ENCODE data around the gene WDR3.

The WDR3 gene

DNA sequence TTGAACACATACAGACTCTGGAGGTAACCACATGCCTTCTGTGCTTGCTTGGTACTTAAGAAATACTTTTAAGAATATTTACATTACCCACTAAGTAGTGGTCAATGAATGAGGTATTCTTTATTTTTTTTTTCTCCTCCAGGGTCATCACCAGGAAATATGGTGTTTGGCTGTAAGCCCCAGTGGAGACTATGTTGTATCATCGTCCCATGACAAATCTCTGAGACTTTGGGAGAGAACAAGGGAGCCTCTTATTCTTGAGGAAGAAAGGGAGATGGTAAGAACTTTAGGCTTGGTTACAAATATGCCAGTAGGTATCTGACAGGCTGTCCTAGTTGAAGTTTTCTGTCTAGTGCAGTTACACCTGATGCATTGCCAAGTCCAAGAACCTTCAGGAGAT is 22.8 kb downstream of the WDR3 start:
- no peak for DNase-seq (ENCODE audit: low spot score)

DNA sequence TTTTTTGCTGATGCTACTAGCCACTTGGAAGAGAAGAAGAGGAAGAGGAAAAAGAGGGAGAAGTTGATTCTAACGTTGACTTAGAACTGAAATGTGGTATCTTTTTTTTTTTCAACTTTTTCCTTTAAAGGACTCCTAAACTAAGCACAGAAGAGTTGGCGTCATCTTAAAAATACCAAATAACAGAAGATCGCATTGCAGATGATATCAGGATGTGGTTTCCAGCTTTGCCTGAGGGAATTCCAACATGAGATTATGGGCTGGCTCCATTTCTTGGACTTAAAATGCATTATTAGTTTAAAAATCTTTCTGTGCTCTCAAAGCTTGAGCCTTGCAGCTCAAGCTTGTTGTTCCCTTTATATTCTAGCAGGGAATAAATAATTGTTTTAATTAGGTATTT is 29.8 kb downstream of the WDR3 start:
- no peak for DNase-seq (ENCODE audit: low spot score)

DNA sequence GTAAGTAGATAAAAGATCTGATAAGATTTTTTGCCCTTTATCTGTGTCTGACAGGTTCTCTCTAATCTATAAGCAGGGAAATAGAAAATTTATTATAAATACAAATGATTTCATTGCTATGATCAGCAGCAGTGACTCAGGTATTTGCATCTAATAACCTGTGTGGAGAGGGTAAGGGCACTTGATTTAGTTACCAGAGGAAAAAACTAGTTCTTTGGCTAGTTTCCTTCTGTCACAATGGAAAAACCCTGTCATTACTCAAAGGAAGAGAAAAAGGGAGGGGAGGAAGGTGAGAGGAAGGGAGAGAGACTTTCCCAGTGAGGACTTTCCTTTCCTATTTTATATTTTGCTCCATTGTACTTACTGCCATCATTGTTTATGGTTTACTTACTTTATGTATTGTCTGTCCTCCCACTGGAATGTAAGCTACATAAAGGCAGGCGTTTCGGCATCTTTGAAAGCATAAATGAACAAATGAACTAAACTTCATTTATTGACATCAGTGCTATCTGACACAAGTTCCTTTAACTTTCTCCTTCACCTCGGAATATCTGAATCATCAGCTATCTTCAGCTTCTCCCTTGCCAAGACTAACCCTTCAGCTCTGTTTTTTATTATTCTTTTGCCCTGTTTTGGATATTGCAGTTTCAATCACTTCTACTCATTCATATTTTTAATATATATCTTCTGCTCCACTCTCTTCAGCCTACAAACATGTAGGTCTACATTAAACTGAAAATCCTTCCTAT is 34.9 kb downstream of the WDR3 start:
- DNase-seq (ENCODE audit: low spot score), result no peak

DNA sequence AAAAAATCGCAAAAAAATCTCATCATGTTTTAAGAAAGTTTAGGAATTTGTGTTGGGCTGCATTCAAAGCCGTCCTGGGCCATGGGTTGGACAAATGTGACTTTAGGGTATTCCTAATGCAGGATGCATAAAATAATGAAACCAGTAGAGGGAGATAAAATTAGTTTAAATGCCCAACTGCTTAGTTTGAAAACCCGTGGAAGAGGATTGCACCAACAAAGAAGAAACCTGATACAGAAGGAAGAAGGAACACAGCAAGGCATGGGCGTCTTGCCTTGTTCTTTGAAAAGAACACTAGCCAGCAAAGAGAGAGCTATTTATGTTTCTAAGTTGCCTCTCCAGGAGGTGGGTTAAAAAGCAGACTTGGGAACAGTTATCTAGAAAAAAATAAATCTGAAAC is 37.9 kb downstream of the WDR3 start:
- DNase-seq (ENCODE audit: low spot score), result no peak

DNA sequence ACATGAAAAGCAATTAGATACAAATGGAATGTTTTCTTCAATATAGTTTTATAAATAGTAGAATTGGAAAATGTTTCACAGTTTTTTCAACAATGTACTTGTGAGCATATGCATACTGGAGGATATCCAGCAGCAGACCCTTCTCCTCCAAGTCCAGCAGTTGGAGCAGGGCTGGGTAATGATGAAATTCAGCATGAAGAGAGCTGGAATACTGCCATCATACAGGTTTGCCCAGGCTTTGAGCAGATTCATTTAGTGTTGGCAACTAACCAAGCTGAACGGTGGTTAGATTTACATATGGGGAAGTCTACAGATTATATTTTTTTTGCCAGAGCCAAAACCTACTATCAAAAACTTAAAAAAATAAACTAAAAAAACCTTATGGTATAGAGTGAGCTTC is 38.3 kb downstream of the WDR3 start:
- no peak for DNase-seq (ENCODE audit: low spot score)

DNA sequence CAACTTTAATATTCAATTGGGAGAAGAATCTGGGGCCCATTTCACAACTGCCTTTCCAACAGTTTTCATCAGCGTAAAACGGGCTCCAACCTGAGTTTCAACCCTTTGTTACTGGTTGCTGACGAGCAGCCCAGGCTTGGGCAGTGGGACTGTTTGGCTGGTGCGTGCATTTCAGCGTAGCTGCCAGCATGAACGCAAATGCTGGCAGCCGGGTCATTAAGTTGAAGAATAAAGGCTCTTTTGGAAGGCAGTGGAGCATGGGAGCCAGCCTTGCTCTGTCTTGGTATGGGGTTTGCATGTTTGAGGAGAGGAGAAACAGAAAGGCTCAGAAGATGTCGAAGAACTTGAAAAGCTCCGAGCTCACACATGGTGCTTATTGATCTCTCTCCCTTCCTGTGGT is 40.7 kb downstream of the WDR3 start:
- no peak for DNase-seq (ENCODE audit: low spot score)

DNA sequence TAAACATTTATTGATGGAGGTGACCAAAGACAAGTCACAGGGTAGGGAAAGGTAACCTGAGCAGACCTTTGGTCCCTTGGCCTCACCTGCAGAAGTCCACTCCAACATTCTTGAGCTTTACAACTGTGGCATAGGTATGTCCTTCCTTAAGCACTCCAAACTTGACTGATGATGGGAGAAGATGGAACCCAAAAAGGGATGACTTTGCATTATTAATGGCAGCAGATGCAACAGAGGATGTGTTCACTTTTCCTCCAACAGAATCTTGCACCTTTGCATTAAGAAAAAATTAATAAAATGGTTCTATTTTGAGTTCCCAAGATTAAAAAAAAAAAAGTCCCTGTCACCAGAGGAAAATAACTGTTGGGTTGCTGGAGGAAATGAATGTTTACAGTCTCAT is 42.2 kb downstream of the WDR3 start:
- no peak for DNase-seq (ENCODE audit: low spot score)

- DNase-seq (ENCODE audit: low spot score), result no peak
These were observed 46.8 kb downstream of the WDR3 start for GRCh38 chr1:117976381-117976780.

- DNase-seq (ENCODE audit: low spot score), result no peak
These were observed 52.1 kb downstream of the WDR3 start for GRCh38 chr1:117981455-117982192.

GRCh38 chr1:117985239-117985638 is 55.7 kb downstream of the WDR3 start:
- no peak for DNase-seq (ENCODE audit: low spot score)

GRCh38 chr1:117985973-117986372 is 56.4 kb downstream of the WDR3 start:
- DNase-seq (ENCODE audit: low spot score), result no peak

DNA sequence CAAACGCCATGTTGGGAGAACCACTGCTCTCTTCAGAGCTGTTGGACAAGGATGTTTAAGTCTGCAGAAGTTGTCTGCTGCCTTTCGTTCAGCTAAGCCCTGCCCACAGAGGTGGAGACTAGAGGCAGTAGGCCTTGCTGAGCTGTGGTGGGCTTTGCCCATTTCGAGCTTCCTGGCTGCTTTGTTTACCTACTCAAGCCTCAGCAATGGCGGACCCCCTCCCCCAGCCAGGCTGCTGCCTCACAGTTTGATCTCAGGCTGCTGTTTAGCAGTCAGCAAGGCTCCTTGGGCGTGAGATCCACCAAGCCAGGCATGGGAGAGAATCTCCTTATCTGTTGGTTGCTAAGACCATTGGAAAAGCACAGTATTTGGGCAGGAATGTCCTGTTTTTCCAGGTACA is 74.8 kb downstream of the WDR3 start:
- DNase-seq (ENCODE audit: low spot score), result no peak

DNA sequence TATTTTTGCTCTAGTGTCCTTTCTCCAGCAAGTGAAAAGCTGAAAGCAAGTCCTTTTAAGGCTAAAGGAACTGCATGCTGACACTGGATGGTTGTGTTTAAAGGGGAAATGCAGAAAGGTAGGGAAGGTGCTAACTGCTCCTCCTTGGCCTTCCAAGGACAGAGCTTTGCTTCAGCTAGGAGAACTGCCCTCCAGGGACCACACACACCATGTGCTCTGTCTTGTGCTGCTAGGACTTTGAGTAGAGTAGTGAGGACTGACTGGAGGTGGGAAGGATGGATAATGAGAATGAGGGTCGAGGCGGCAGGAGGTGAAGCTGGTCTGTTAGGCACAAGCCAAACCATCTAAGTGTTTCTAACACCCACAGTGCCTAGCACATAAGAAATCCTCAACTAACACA is 77.9 kb downstream of the WDR3 start:
- DNase-seq (ENCODE audit: low spot score), result no peak

GRCh38 chr1:118008011-118008410 is 78.5 kb downstream of the WDR3 start:
- no peak for DNase-seq (ENCODE audit: low spot score)

- DNase-seq (ENCODE audit: low spot score), result no peak
These were observed 83.1 kb downstream of the WDR3 start for GRCh38 chr1:118012515-118013124.

DNA sequence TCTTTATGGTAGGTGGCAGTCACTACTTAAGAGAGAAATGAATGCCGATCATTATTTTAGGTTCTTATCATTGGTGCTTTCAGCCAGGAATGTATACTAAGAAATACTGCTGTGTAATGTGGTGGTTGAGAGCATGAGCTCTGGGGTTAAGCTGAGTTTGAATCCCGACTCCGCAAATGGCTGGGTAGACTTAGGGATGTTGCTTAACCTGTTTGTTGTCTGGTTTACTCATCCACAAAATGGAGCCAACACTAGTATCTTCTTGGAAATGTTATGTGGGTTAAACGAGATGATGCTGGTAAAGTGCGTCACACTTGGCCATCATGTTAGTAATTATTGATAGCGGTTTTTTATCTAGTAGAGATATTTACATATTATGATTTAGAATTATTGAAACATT is 83.8 kb downstream of the WDR3 start:
- DNase-seq (ENCODE audit: low spot score), result no peak

DNA sequence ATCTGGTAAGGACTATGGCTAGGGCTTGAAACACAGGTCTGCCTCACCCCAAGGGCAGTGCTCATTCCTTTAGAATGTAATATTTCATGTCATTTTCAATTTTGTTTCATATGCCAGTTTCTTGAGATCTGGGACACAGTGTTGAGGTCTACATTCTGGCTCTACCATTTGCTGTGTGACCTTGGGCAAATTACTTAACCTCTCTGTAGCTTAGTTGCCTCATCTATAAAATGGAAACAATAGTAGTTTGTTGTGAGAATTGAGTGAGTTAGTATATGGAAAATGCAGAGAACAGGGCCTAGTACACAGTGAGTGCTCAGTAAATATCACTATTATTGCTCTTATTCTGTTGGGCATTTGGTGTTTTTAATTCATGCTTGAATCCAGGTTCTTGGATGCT is 84.4 kb downstream of the WDR3 start:
- no peak for DNase-seq (ENCODE audit: low spot score)

All from CD4-positive, alpha-beta T cell treated with Interleukin-15 for 4 hours (primary cell).